T47D (cell line): ENCODE results near the gene MIPOL1.
"Not testable (repeated sequence)": the region's sequence is repeated elsewhere in the genome, so short reads cannot be mapped to it uniquely, and the experiment has no call there.

Experiments used
- DNase-seq, 2 experiments: peaks; one replicate each; pipeline versions ENCODE4 v3.0.0 to v3.0.0-alpha.2; 2011 to 2012; ENCODE audit warnings: low read depth in 1 of 2, low spot score in 1 of 2
- JUND ChIP-seq: IDR thresholded peaks from 2 replicates; pipeline ENCODE4 v1.6.1; 2012; ENCODE audit warnings: low read depth
- in situ Hi-C: cut with HindIII; loops from 2 replicates; pipeline ENCODE4 v1.10.0; 2016; ENCODE audit warnings: low sequenced_read_pairs, low pct_unique_long_range_greater_than_20kb

The MIPOL1 gene, protein sequence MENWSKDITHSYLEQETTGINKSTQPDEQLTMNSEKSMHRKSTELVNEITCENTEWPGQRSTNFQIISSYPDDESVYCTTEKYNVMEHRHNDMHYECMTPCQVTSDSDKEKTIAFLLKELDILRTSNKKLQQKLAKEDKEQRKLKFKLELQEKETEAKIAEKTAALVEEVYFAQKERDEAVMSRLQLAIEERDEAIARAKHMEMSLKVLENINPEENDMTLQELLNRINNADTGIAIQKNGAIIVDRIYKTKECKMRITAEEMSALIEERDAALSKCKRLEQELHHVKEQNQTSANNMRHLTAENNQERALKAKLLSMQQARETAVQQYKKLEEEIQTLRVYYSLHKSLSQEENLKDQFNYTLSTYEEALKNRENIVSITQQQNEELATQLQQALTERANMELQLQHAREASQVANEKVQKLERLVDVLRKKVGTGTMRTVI

DNA sequence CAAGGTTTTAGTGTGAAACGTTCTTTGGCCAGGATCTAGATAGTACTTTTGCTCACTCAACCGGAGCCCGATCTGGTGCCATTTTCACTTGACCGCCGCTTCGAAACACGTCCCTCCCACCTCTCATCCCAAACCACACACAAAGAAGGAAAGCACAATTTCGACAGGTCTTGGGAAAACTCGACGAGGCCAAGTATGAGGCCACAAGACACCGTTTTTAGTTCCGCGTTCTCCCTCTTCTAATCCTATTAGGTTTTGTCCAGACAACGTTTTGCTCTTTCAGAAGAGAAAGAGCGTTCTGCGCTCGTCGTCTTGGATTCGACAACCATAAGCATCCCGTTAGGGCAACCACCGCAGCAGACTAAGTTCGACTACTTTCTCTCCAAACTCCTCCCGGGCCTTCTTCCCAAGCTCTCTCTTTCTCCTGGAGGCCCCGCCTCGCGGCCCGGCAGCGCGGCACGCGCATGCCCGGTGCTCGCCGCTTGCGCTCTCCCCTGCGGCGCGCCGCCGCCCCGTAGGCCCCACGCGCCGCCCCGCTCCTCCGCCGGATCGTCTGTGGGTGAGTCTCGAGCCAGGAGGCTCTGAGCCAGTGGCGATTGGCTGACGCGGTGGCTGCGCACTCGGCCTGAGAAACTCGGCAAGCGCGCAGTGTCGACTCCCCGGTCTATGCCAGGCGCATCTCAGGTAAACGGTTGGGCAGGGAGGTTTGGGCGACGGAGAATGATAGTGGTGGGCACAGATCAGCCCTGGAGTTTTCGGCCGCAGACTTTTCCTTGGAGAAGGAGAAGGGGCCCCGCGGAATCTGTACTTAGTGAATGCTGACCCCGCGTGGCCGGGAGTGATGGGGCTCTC lies at the start of gene MIPOL1:
Gene MIPOL1, plus strand, starts transcription at position 517 of the 852 bp plus-strand sequence. CDS start 49,952 bp downstream, outside the sequence.
- TF ChIP-seq JUND = no peak
- DNase-seq = peak; percentile 93 to 97
- in situ Hi-C loops = no loop called here

DNA sequence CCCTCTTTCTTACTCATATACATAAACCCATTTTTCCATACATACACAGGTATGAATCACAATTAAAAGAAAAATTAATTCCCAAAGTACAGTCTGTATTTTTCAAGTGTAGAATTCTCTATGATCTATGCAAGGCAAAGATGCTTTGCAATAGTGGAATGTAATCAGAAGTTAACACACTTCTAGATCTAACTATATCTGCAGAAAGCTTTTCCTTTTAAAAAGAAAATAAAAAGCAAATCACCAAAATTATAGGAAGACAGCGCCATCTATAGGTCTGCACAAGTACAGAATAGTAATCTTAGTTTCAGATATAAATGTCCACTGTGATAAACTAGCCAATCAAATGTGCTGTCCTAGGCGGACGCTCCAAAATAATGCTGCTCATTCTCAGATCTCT lies 47.3 kb upstream of the MIPOL1 start:
- peak in 1 of 2 experiments; percentile 60 for DNase-seq
- no peak for TF ChIP-seq JUND
- in situ Hi-C loops = no loop called here

DNA sequence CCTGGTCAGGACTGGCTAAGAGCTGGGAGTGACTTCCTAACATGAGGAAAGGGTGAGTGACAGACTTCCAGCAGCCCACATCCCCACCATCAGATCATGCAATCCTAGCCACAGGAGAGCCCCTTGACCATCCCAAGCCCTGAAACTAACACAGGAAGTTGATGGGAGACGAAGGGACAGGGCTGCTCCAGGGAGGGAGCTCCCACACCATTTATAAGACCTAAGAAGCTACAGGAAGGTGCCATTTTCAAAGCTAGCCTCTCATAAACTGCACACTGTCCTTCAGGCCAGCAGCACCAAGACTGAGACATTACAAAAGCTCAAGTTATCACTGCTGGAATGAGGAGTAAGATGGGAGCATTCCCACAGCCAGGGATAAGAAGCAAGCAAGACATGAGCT lies 44.7 kb upstream of the MIPOL1 start:
- no peak for TF ChIP-seq JUND
- DNase-seq = no peak
- in situ Hi-C loops = no loop called here

DNA sequence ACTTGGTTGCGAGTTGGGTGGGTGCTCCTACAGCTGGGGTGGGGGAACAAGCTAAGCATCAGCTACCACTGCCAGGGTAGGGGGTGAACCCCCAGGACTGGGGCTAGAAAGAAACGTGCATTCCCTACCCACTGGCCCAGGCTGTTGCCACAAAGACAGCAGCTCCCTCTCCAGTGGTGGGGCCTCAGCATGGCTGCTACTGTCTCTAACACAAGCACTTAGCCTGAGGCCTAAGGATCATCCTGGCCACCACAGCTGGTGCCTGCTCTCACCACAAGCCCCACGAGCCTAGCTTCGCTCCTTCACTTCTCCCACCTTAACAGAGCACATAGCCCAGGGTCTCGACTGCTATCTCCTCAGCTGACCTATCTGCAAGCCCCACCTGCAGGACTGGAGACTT lies 44.3 kb upstream of the MIPOL1 start:
- TF ChIP-seq JUND = no peak
- in situ Hi-C loops = no loop called here
- DNase-seq = no peak

DNA sequence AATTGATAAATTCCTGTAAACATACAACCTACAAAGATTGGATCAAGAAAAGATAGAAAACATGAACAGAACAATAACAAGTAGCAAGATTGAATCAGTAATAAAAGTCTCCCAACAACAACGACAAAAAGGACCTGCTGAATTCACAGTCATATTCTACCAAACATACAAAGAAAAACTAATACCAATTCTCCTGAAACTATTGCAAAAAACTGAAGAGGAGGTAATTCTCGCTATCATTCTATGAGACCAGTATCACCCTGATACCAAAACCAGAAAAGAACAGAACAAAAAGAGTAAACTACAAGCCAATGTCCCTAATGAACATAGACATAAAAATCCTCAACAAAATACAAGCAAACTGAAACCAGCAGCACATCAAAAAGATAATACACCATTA lies 39.8 kb upstream of the MIPOL1 start:
- no peak for TF ChIP-seq JUND
- no peak for DNase-seq
- in situ Hi-C loops = no loop called here

DNA sequence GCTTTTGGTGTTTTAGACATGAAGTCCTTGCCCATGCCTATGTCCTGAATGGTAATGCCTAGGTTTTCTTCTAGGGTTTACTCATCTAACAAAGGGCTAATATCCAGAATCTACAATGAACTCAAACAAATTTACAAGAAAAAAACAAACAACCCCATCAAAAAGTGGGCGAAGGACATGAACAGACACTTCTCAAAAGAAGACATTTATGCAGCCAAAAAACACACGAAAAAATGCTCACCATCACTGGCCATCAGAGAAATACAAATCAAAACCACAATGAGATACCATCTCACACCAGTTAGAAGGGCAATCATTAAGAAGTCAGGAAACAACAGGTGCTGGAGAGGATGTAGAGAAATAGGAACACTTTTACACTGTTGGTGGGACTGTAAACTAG lies 35.4 kb upstream of the MIPOL1 start:
- in situ Hi-C loops, DNase-seq: not testable (repeated sequence)

DNA sequence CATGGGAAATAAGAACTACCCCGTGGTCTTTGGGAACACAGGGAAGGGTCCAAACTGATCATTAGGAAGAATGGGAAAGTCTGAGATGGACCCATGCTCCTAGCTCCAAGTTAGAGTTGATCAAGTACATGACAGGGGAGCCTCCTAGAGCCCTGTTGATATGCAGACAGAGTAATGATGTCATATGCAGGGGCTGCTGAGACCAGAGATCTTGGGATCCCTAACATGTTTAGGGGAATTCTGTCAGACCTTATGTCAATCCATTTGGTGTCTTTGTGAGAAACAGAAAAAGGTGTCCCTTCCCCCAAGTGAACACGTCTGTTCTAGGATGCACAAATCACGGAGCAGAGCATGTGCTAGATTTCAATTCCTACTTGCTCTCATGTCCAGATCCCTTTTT lies 31.9 kb upstream of the MIPOL1 start:
- in situ Hi-C loops = no loop called here

DNA sequence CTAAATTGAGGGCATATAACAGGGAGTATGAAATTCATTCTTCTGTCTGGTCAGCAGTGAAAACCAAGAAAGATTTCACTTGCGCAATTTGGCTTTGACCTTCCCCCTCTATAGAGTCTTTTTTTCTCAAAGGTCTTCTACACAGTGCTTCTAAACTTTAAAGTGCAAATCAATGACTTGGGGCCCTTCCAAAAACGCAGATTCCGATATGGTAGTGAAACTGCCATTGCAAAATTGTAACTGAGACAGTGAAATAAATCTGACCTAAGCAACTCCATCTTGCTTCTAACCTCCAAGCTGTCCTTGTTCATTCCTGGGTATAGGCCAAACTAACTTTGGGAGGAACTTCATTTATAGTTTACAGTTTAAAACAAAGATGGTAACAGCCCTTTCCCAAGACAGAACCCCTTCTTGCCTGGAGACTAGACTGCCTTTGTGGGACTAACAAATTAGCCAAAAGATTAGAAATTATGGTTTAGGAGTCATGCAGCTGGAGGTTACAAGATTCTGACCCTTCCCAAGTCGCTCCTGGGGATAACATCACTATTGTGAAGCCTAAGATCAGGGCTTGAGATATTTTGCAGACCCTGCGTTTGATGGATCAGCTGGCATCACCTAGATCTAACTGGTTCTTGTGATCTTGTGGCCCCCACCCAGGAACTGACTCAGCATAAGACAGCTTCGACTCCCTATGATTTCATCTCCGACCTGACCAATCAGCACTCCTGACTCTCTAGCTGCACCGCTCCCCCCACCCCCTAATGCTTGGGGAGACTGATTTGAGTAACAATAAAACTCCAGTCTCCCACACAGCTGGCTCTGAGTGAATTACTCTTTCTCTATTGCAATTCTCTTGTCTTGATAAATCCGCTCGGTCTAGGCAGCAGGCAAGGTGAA lies 30.3 kb upstream of the MIPOL1 start:
- DNase-seq = no peak
- TF ChIP-seq JUND = no peak
- in situ Hi-C loops = no loop called here

More for the DNA sequence above, 31.9 kb upstream of the MIPOL1 start:
- TF ChIP-seq JUND = no peak
- no peak for DNase-seq

DNA sequence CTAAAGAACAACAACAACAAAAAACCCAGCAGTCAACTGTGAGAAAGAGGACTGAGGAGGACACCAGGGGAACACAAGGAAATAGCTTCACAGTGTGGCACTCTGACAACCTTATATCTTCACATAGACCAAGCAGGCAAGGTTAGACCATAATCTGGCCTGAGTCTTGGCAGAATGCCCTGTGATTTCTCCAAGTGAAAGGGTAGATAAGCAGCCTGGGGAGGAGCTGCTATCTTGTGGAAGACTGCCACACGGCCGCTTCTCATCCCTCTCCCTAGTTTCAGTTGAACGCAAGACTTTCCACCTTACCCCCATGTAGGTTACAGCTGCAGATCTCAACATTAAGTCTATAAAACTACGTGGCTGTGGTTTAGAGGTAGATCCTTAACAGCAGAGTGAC lies 29.0 kb upstream of the MIPOL1 start:
- DNase-seq = no peak

DNA sequence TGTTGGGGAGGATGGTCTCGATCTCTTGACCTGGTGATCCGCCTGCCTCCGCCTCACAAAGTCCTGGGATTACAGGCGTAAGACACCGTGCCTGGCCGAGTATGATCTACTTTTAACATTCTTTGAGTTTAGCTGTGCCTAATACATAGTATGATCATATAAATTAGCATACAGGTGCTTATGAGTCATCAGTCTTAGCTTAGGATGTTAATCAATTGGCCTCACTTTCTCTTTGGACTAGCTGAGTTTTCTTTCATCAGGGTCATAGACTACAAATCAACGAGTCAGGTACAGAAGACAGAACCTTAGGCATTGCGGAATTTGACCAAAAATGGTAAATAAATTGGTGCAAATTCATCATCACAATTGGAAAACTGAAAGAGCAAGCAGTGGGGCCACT lies 27.5 kb upstream of the MIPOL1 start:
- in situ Hi-C loops = no loop called here
- DNase-seq = no peak
- TF ChIP-seq JUND = no peak

More for the DNA sequence above, 29.0 kb upstream of the MIPOL1 start:
- TF ChIP-seq JUND = no peak
- in situ Hi-C loops = no loop called here

DNA sequence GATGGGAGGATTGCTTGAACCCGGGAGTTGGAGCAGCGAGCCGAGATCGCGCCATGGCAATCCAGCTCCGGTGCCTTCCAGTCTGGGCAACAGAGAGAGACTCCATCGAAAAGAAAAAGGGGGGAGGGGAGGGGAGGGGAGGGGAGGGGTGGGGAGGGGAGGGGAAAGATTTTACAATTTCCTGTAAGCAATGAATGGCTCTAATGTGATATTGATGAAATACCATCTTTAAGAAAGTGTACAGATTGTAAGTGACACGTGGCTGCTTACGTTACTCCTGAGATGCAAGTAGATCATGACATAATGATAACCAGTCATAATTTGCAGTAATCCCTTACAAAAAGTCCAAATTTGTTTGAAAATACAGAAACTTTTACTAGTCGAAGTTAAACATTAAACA lies 26.7 kb upstream of the MIPOL1 start:
- in situ Hi-C loops = no loop called here

DNA sequence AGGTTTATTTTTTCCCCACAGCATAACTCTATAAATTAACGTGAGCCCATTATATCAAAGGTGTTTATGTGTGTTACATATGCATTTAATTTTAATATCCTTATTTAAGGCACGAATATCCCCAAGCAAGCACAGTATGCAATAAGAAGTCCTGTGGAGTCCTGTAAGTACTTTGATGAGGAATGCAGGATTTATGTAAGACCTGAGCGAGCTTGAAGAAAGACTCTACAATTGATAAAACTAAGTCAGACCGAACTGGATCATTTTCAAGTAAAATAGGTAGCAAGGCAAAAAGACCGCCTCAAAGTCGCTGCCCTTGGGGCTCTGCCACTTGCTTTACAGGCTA lies 26.1 kb upstream of the MIPOL1 start:
- no peak for TF ChIP-seq JUND
- DNase-seq = no peak
- in situ Hi-C loops = no loop called here

More for the DNA sequence above, 26.7 kb upstream of the MIPOL1 start:
- TF ChIP-seq JUND = no peak
- no peak for DNase-seq
